Natural killer cell (primary cell): ENCODE data around the gene EBI3. TPM values are rescaled to one million over a fixed set of nuclear protein-coding genes. Genes with fewer than 3 reads are reported as not detected.

Source experiments
- ATAC-seq, 3 donors: fragments of 150-1000 bp in 2 of 3; fragments of 200-7000 bp in 1 of 3; cut with Tn5 transposase; 1 replicate in 1 of 3; 2 replicates in 2 of 3; pipeline ENCODE4 v1.10.0; 2021; ENCODE audit warnings: mild to moderate bottlenecking in 2 of 3, moderate library complexity in 2 of 3
- DNase-seq, 2 donors: peaks; one replicate each; pipeline versions ENCODE4 v3.0.0 to v3.0.0-alpha.2; 2013 to 2021; ENCODE audit warnings: mixed read lengths in 1 of 2
- H3K27ac ChIP-seq: one replicate; pipeline ENCODE4 v1.5.1; 2013; ENCODE audit warnings: mild to moderate bottlenecking, low read length
- H3K27me3 ChIP-seq: one replicate; pipeline ENCODE4 v1.6.1; 2013; ENCODE audit warnings: low read length; ENCODE audit not compliant: control insufficient read depth, insufficient read depth
- H3K36me3 ChIP-seq: one replicate; pipeline ENCODE4 v1.6.1; 2013; ENCODE audit warnings: low read length; ENCODE audit not compliant: control insufficient read depth, insufficient read depth
- H3K4me1 ChIP-seq: one replicate; pipeline ENCODE4 v1.6.1; 2013; ENCODE audit warnings: low read length; ENCODE audit not compliant: control insufficient read depth, insufficient read depth
- H3K4me3 ChIP-seq: one replicate; pipeline ENCODE4 v1.5.1; 2013; ENCODE audit warnings: low read length
- H3K9me3 ChIP-seq: one replicate; pipeline ENCODE4 v1.6.1; 2013; ENCODE audit warnings: low read length; ENCODE audit not compliant: control insufficient read depth, insufficient read depth
- H3K27ac Mint-ChIP-seq, 2 donors: one replicate each; pipeline ENCODE4 v1.8.0; 2022; ENCODE audit warnings: mild to moderate bottlenecking in 2 of 2, mixed read lengths in 2 of 2, moderate library complexity in 1 of 2
- H3K27me3 Mint-ChIP-seq, 2 donors: one replicate each; pipeline ENCODE4 v1.8.0; 2022; ENCODE audit warnings: low read depth in 2 of 2, mixed read lengths in 2 of 2
- H3K36me3 Mint-ChIP-seq: one replicate; pipeline ENCODE4 v1.8.0; 2022; ENCODE audit warnings: mixed read lengths
- H3K4me1 Mint-ChIP-seq, 2 donors: one replicate each; pipeline ENCODE4 v1.8.0; 2022; ENCODE audit warnings: mixed read lengths in 2 of 2
- H3K4me3 Mint-ChIP-seq: one replicate; pipeline ENCODE4 v1.8.0; 2022; ENCODE audit warnings: mild to moderate bottlenecking, moderate library complexity, mixed read lengths
- H3K9me3 Mint-ChIP-seq, 2 donors: one replicate each; pipeline ENCODE4 v1.8.0; 2022; ENCODE audit warnings: mixed read lengths in 2 of 2
- CTCF ChIP-seq: fragments of 200-600 bp; IDR thresholded peaks from one replicate; pipeline ENCODE4 v1.8.0; 2022; ENCODE audit warnings: antibody characterized with exemption
- WGBS: methylation state at CpG from one replicate; pipeline ENCODE4 v1.1.7; 2013; ENCODE audit warnings: missing lambda C conversion rate; ENCODE audit not compliant: insufficient coverage; 5-methylcytosine and 5-hydroxymethylcytosine counted together
- intact Hi-C: fragments of 100-400 bp; cut with micrococcal nuclease; formaldehyde crosslinking; loops from one replicate; pipeline ENCODE4 v1.14.2; 2022
- total RNA-seq, 4 donors: library from RNA; stranded (reverse); fragments of 120-200 nt in 1 of 4; gene quantifications; one replicate each; pipeline versions ENCODE4 v1.2.3 to v1.2.4, GENCODE V29; 2013 to 2022

The EBI3 gene
- total RNA-seq, 3 donors from 2014 or later (not counting 1 experiment from before 2014, with no cell fraction given) = not detected

GRCh38 chr19:4183967-4184717 is 45.2 kb upstream of the EBI3 start:
- H3K27ac ChIP-seq = no peak overlapping the region
- H3K9me3 ChIP-seq = no peaks in the 10 kb centered on the region
- ATAC-seq = no peak
- Mint-ChIP-seq H3K9me3 (no peaks in the 10 kb centered on the region), H3K4me1 (peaks cover 20 to 41% of the 10 kb centered on the region in 2 donors), H3K4me3 (peak overlapping the region; percentile 59), H3K27ac (peak overlapping the region in 1 of 2 donors; percentile 42), H3K36me3 (no peaks in the 10 kb centered on the region), H3K27me3 (peaks cover 0 to 4% of the 10 kb centered on the region in 2 donors)
- DNase-seq = no peak
- H3K4me1 ChIP-seq = peaks cover 37% of the 10 kb centered on the region
- H3K4me3 ChIP-seq = no peak overlapping the region
- H3K27me3 ChIP-seq = no peaks in the 10 kb centered on the region
- no peaks in the 10 kb centered on the region for H3K36me3 ChIP-seq
- no peak for TF ChIP-seq CTCF
- WGBS = 54% methylated on average over 23 of the region's 23 CpGs
- intact Hi-C loops = no loop called here

GRCh38 chr19:4184718-4185352 is 44.5 kb upstream of the EBI3 start:
- intact Hi-C loops = loop anchor here (5.0 kb wide), 1 partner anchor 198 kb away; the partner anchor contains the start of gene EEF2
- Histone ChIP-seq H3K27me3 (no peaks in the 10 kb centered on the region), H3K9me3 (no peaks in the 10 kb centered on the region), H3K27ac (no peak overlapping the region), H3K4me1 (peaks cover 37% of the 10 kb centered on the region), H3K36me3 (no peaks in the 10 kb centered on the region), H3K4me3 (no peak overlapping the region)
- Mint-ChIP-seq H3K36me3 (no peaks in the 10 kb centered on the region), H3K4me1 (peaks cover 14 to 34% of the 10 kb centered on the region in 2 donors), H3K9me3 (no peaks in the 10 kb centered on the region), H3K4me3 (peak overlapping the region; percentile 51), H3K27ac (peak overlapping the region in 1 of 2 donors; percentile 42), H3K27me3 (peaks cover 0 to 4% of the 10 kb centered on the region in 2 donors)
- ATAC-seq (no peak), DNase-seq (no peak)
- 94% methylated on average over 2 of the region's 2 CpGs for WGBS
- no peak for TF ChIP-seq CTCF

- H3K27me3 ChIP-seq = no peaks in the 10 kb centered on the region
- H3K27ac ChIP-seq = no peak overlapping the region
- H3K36me3 Mint-ChIP-seq = no peaks in the 10 kb centered on the region
- H3K27ac Mint-ChIP-seq = no peak overlapping the region
- H3K4me3 Mint-ChIP-seq = peak overlapping the region; percentile 51
- peaks cover 13 to 33% of the 10 kb centered on the region in 2 donors for H3K4me1 Mint-ChIP-seq
- 82% methylated on average over 9 of the region's 9 CpGs for WGBS
- DNase-seq = no peak
- peaks cover 31% of the 10 kb centered on the region for H3K4me1 ChIP-seq
- H3K9me3 ChIP-seq = no peaks in the 10 kb centered on the region
- no peak overlapping the region for H3K4me3 ChIP-seq
- no peak for ATAC-seq
- H3K9me3 Mint-ChIP-seq = no peaks in the 10 kb centered on the region
- no peak for TF ChIP-seq CTCF
- peaks cover 0 to 4% of the 10 kb centered on the region in 2 donors for H3K27me3 Mint-ChIP-seq
- no peaks in the 10 kb centered on the region for H3K36me3 ChIP-seq
- intact Hi-C loops = loop anchor here (5.0 kb wide), 1 partner anchor 198 kb away; the partner anchor contains the start of gene EEF2
Observed at GRCh38 chr19:4185413-4186086, 43.8 kb upstream of the EBI3 start.
